ENCODE measurements around the gene WDR81.

DNA sequence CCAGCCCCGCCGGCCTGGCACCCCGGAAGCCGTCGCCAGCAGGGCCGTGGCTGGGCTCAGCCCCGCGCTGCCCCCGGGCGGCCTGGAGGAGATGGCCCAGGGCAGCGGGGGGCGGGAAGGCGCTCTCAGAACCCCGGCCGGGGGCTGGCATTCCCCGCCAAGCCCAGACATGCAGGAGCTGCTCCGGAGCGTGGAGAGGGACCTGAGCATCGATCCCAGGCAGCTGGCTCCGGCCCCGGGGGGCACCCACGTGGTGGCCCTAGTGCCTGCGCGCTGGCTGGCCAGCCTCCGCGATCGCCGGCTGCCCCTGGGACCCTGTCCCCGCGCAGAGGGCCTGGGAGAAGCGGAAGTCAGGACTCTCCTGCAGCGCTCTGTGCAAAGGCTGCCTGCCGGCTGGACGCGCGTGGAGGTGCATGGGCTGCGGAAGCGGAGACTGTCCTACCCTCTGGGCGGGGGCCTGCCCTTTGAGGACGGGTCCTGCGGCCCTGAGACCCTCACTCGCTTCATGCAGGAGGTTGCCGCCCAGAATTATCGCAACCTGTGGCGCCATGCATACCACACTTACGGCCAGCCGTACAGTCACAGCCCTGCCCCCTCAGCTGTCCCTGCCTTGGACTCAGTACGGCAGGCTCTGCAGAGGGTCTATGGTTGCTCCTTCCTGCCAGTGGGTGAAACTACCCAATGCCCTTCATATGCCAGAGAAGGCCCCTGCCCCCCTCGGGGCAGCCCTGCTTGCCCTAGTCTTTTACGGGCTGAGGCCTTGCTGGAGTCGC is 551 bp downstream of the WDR81 start:
- TF ChIP-seq, protein P1, sequence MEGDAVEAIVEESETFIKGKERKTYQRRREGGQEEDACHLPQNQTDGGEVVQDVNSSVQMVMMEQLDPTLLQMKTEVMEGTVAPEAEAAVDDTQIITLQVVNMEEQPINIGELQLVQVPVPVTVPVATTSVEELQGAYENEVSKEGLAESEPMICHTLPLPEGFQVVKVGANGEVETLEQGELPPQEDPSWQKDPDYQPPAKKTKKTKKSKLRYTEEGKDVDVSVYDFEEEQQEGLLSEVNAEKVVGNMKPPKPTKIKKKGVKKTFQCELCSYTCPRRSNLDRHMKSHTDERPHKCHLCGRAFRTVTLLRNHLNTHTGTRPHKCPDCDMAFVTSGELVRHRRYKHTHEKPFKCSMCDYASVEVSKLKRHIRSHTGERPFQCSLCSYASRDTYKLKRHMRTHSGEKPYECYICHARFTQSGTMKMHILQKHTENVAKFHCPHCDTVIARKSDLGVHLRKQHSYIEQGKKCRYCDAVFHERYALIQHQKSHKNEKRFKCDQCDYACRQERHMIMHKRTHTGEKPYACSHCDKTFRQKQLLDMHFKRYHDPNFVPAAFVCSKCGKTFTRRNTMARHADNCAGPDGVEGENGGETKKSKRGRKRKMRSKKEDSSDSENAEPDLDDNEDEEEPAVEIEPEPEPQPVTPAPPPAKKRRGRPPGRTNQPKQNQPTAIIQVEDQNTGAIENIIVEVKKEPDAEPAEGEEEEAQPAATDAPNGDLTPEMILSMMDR (IDR thresholded peaks at IDR 0.05): peak in 2 of 12 donors; percentile 8 to 25
- no peak for TF ChIP-seq POLR2A (IDR thresholded peaks at IDR 0.05)

Measured in heart left ventricle (tissue), 13 donors.